Activated naive CD4-positive, alpha-beta T cell treated with anti-CD3 and anti-CD28 coated beads for 36 hours (primary cell): ENCODE data around the gene PRR23B. TPM values are rescaled to one million over a fixed set of nuclear protein-coding genes. Genes with fewer than 3 reads are reported as not detected.
"Not testable (repeated sequence)": the region's sequence is repeated elsewhere in the genome, so short reads cannot be mapped to it uniquely, and the experiment has no call there.

ENCODE experiments used
- CTCF ChIA-PET: fragments of 350-600 bp; sonication (Branson Sonifier 250); formaldehyde crosslinking; loops from one replicate; lab custom pipeline; 2021; ENCODE audit warnings: antibody characterized with exemption; lab: Charles Lee
- DNase-seq: peaks from one replicate; pipeline ENCODE4 v3.0.0-alpha.2; 2020
- H3K27ac Mint-ChIP-seq: one replicate; pipeline ENCODE4 v1.8.0; 2021; ENCODE audit warnings: mild to moderate bottlenecking, mixed read lengths
- H3K27me3 Mint-ChIP-seq: one replicate; pipeline ENCODE4 v1.8.0; 2021; ENCODE audit warnings: low read depth, mixed read lengths
- H3K36me3 Mint-ChIP-seq: one replicate; pipeline ENCODE4 v1.8.0; 2021; ENCODE audit warnings: low read depth, mixed read lengths
- H3K4me1 Mint-ChIP-seq: one replicate; pipeline ENCODE4 v1.8.0; 2021; ENCODE audit warnings: low read depth, mixed read lengths
- H3K4me3 Mint-ChIP-seq: one replicate; pipeline ENCODE4 v1.8.0; 2021; ENCODE audit warnings: mild to moderate bottlenecking, moderate library complexity, mixed read lengths
- H3K9me3 Mint-ChIP-seq: one replicate; pipeline ENCODE4 v1.8.0; 2021; ENCODE audit warnings: mixed read lengths
- intact Hi-C: fragments of 100-400 bp; cut with micrococcal nuclease; formaldehyde crosslinking; loops from one replicate; pipeline ENCODE4 v1.15.1; 2023
- total RNA-seq, 2 experiments: library from RNA; stranded (reverse); gene quantifications; one replicate each; pipeline ENCODE4 v1.2.3, GENCODE V29; 2021

PRR23B gene
- total RNA-seq: not detected

- Mint-ChIP-seq H3K9me3 (peaks cover 7% of the 10 kb centered on the region), H3K27ac (no peak within 1 kb of the TSS), H3K36me3 (peaks cover 6% of the 10 kb centered on the region), H3K4me1 (no peaks in the 10 kb centered on the region), H3K27me3 (peaks cover 11% of the 10 kb centered on the region), H3K4me3 (no peak within 1 kb of the TSS)
- CTCF ChIA-PET: no interaction called here
- intact Hi-C loops: no loop called here
- no peak for DNase-seq
Measured at GRCh38 chr3:139020868-139021234, at the start of gene PRR23B. Gene PRR23B, minus strand, starts transcription at chr3:139020926. Its CDS starts 265 bp downstream, at chr3:139020661.

- DNase-seq: no peak
- Mint-ChIP-seq H3K36me3 (no peaks in the 10 kb centered on the region), H3K4me3 (no peak overlapping the region), H3K4me1 (no peaks in the 10 kb centered on the region), H3K9me3 (no peaks in the 10 kb centered on the region), H3K27me3 (peaks cover 2% of the 10 kb centered on the region), H3K27ac (no peak overlapping the region)
- intact Hi-C loops: no loop called here
- CTCF ChIA-PET: no interaction called here
Measured at GRCh38 chr3:139062918-139063317, 42.2 kb upstream of the PRR23B start.

- H3K36me3 Mint-ChIP-seq: peaks cover 3% of the 10 kb centered on the region
- no peaks in the 10 kb centered on the region for H3K27me3 Mint-ChIP-seq
- intact Hi-C loops: no loop called here
- H3K4me1 Mint-ChIP-seq: no peaks in the 10 kb centered on the region
- peaks cover 20% of the 10 kb centered on the region for H3K9me3 Mint-ChIP-seq
- no peak for DNase-seq
- CTCF ChIA-PET: no interaction called here
- no peak overlapping the region for H3K27ac Mint-ChIP-seq
- no peak overlapping the region for H3K4me3 Mint-ChIP-seq
Measured at GRCh38 chr3:139052802-139053600, 32.3 kb upstream of the PRR23B start.

- CTCF ChIA-PET: interaction anchor here (0.6 kb wide), 1 partner anchor 23 kb away, joined by 3 read pairs; no protein-coding TSS in a partner anchor
- no peaks in the 10 kb centered on the region for H3K4me1 Mint-ChIP-seq
- peaks cover 11% of the 10 kb centered on the region for H3K9me3 Mint-ChIP-seq
- intact Hi-C loops: no loop called here
- no peak for DNase-seq
- no peak within 1 kb of the TSS for H3K4me3 Mint-ChIP-seq
- H3K27me3 Mint-ChIP-seq: no peaks in the 10 kb centered on the region
- no peak within 1 kb of the TSS for H3K27ac Mint-ChIP-seq
- H3K36me3 Mint-ChIP-seq: no peaks in the 10 kb centered on the region
Measured at GRCh38 chr3:139044366-139045210, 23.9 kb upstream of the PRR23B start, which contains the start of gene PRR23C. Gene PRR23C, minus strand, starts transcription at chr3:139044892. Its CDS starts 272 bp downstream, at chr3:139044620.

GRCh38 chr3:139043554-139044365 is 23.0 kb upstream of the PRR23B start:
- CTCF ChIA-PET: no interaction called here
- H3K4me1 Mint-ChIP-seq: no peaks in the 10 kb centered on the region
- H3K4me3 Mint-ChIP-seq: no peak overlapping the region
- H3K27ac Mint-ChIP-seq: no peak overlapping the region
- DNase-seq: no peak
- intact Hi-C loops: no loop called here
- H3K9me3 Mint-ChIP-seq: peaks cover 9% of the 10 kb centered on the region
- no peaks in the 10 kb centered on the region for H3K36me3 Mint-ChIP-seq
- H3K27me3 Mint-ChIP-seq: no peaks in the 10 kb centered on the region

GRCh38 chr3:139037478-139037877 is 16.8 kb upstream of the PRR23B start:
- H3K27ac Mint-ChIP-seq: no peak overlapping the region
- H3K36me3 Mint-ChIP-seq: no peaks in the 10 kb centered on the region
- DNase-seq: no peak
- H3K4me1 Mint-ChIP-seq: no peaks in the 10 kb centered on the region
- CTCF ChIA-PET: interaction anchor here (1.0 kb wide), 1 partner anchor 18 kb away, joined by 3 read pairs; no protein-coding TSS in a partner anchor
- H3K27me3 Mint-ChIP-seq: no peaks in the 10 kb centered on the region
- no peak overlapping the region for H3K4me3 Mint-ChIP-seq
- H3K9me3 Mint-ChIP-seq: no peaks in the 10 kb centered on the region
- intact Hi-C loops: no loop called here

- intact Hi-C loops: no loop called here
- Mint-ChIP-seq H3K9me3 (peaks cover 13% of the 10 kb centered on the region), H3K36me3 (no peaks in the 10 kb centered on the region), H3K4me3 (no peak overlapping the region), H3K27ac (no peak overlapping the region), H3K27me3 (peaks cover 3% of the 10 kb centered on the region), H3K4me1 (no peaks in the 10 kb centered on the region)
- CTCF ChIA-PET: no interaction called here
- no peak for DNase-seq
Measured at GRCh38 chr3:139032326-139033002, 11.7 kb upstream of the PRR23B start.

GRCh38 chr3:139030576-139030975 is 9.8 kb upstream of the PRR23B start:
- DNase-seq, CTCF ChIA-PET, H3K27ac Mint-ChIP-seq, H3K4me3 Mint-ChIP-seq, intact Hi-C loops, H3K4me1 Mint-ChIP-seq, H3K27me3 Mint-ChIP-seq, H3K36me3 Mint-ChIP-seq: not testable (repeated sequence)
- peaks cover 13% of the 10 kb centered on the region for H3K9me3 Mint-ChIP-seq

GRCh38 chr3:139024968-139025367 is 4.2 kb upstream of the PRR23B start:
- no peak for DNase-seq
- Mint-ChIP-seq H3K27ac (no peak overlapping the region), H3K9me3 (peaks cover 5% of the 10 kb centered on the region), H3K4me3 (no peak overlapping the region), H3K4me1 (no peaks in the 10 kb centered on the region), H3K27me3 (peaks cover 8% of the 10 kb centered on the region), H3K36me3 (no peaks in the 10 kb centered on the region)
- CTCF ChIA-PET: no interaction called here
- intact Hi-C loops: no loop called here

- Mint-ChIP-seq H3K36me3 (peaks cover 6% of the 10 kb centered on the region), H3K27me3 (peaks cover 11% of the 10 kb centered on the region), H3K27ac (no peak overlapping the region), H3K9me3 (peaks cover 7% of the 10 kb centered on the region), H3K4me3 (no peak overlapping the region), H3K4me1 (no peaks in the 10 kb centered on the region)
- intact Hi-C loops: no loop called here
- CTCF ChIA-PET: no interaction called here
- DNase-seq: no peak
Measured at GRCh38 chr3:139020036-139020867, 474 bp downstream of the PRR23B start.

- Mint-ChIP-seq H3K27me3 (peaks cover 14% of the 10 kb centered on the region), H3K36me3 (peaks cover 9% of the 10 kb centered on the region), H3K4me1 (no peaks in the 10 kb centered on the region), H3K9me3 (peaks cover 16% of the 10 kb centered on the region), H3K4me3 (no peak overlapping the region), H3K27ac (no peak overlapping the region)
- intact Hi-C loops: no loop called here
- CTCF ChIA-PET: no interaction called here
- no peak for DNase-seq
Measured at GRCh38 chr3:139016430-139017048, 4.2 kb downstream of the PRR23B start.
